HG03108 (cell line): Measurements from ENCODE around the gene RASGRP1.

Experiments used
- ATAC-seq: cut with Tn5 transposase; IDR thresholded peaks from one replicate; pipeline ENCODE4 v1.9.1; 2021; ENCODE audit warnings: moderate library complexity; ENCODE audit not compliant: unreplicated experiment

Gene RASGRP1

GRCh38 chr15:38508647-38509046 lies 56.0 kb downstream of the RASGRP1 start:
- no peak for ATAC-seq

GRCh38 chr15:38507570-38507969 lies 57.0 kb downstream of the RASGRP1 start:
- no peak for ATAC-seq

DNA sequence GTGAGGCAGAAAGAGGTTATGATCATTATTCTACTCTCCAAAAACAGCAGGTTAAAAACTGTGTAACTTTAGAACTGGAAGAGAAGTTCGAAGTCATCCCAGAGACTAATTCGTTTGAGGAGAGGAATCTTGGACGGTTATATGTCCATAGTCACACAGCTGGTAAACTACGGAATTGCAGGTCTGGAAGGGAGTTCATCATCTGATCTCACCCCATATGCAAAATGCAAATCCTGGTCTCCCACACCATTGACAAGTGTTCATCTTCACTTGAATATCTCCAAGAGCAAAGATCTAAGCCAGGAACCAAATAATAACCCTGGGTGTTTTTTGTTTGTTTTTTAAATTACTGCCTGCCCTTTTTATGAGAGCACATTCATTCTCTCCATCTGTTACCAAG lies 57.6 kb downstream of the RASGRP1 start:
- no peak for ATAC-seq

DNA sequence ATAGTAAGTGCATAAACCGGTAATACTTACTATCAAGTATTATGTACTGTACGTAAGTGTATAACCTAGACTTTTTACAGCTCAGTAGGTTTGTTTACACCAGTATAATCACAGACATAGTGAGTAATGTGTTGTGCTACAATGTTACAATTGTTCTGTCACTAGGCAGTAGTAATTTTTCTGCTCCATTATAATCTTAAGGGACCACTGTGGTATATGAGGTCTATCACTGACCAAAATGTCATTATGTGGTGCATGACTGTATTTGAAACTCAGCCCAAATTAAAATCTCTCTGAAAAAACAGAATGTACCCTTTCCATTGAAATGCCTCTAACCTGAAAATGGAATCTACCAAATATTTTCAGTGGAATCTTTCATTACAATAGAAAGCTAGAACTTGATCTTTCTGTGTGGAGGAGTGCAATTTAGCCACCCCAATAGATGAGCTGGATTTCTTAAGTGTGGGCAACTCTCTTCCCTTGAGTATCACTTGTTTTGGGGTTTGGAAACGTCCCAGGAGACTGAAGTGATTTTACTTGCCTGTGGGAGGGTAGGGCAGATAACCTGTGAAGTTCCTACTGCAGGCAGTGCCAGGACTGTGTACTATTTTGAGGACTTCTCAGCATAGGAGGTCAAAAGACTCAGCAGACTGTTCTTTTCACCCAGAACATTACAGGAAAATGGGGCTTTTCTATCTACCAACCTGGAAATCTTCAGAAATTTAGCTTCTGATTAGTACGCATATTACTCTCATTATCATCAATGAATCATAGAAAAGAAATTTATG lies 59.7 kb downstream of the RASGRP1 start:
- ATAC-seq = no peak

- ATAC-seq = no peak
Observed at GRCh38 chr15:38503496-38503895, 61.1 kb downstream of the RASGRP1 start.

DNA sequence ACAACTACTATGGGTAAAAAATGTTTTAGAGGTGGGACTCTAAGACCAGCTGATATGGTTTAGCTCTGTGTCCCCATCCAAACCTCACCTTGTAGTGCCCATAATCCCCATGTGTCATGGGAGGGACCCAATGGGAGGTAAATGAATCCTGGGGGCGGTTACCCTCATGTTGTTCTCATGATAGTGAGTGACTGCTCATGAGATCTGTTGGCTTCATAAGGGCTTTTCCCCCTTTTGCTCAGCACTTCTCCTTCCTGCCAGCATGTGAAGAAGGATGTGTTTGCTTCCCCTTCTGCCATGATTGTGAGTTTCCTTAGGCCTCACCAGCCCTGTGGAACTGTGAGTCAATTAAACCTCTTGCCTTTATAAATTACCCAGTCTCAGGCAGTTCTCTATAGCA lies 65.0 kb downstream of the RASGRP1 start:
- no peak for ATAC-seq

DNA sequence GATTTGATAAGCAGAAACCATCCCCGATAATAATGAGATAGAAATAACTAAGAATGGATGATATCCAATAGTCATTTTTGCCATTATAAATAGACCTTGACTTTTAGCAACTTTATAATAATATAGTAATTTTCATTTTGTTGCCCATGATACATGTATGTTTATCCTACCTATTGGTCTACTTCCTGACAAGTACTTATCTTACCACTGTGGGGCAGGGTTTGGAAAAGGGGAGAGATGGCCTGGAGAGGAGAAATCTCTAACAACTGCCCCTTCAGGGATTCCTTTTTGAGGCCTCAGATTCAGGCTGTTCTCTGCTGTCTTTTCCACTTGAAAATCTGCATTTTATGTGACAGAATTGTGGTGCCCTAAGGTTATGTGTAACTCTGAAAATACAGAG lies 68.5 kb downstream of the RASGRP1 start:
- ATAC-seq = no peak

DNA sequence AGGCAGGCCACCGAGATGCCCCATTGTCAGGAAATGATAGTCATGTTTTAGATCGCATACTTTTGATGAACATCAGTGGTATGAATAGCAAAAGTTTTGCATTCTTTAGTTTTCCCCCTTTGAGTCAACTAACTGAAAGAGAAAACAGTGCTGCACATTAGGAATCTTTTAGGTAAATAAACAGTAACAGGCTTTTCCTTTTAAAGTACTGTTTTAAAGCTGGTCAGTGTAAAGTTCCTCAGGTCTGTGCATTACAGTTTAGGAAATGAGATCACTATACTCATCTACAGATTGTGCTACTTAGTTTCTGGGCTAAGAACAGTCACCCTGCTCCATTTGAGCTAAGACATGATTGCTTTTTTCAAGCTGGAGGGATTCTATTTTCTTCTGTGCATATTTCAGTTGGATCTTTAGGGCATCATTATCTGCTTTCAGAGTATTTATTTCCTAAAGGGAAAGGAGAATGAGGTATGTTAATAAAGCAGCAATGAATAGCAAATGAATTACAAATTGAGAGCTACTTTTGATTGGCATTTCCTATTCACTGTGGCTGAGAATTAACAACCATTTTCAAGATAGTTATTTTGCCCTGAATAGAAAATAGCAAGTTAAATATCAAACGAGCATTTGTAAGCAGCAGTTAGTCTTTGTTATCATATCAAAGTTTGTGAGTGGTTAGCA lies 74.2 kb downstream of the RASGRP1 start:
- ATAC-seq = no peak

DNA sequence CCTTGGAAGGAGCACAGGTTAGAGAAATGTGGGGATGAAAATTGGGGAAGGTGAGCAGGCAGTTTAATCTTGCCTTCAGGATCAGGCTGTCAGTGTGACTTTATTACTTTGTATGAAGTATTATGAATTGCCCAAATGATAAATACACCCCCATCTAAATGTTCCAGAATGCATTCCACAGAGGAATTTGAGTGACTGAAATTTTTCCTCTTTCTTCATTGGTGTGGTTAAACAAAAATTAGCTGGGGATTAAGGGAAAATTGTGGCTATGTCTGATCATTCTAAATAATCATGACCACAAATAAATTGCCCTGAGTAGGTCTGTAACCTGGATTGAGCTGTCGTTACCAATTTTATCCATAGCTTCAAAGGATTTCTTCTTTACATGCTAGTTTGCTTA lies 77.2 kb downstream of the RASGRP1 start:
- ATAC-seq = no peak

- ATAC-seq = no peak
Observed at GRCh38 chr15:38486936-38487335, 77.7 kb downstream of the RASGRP1 start.

DNA sequence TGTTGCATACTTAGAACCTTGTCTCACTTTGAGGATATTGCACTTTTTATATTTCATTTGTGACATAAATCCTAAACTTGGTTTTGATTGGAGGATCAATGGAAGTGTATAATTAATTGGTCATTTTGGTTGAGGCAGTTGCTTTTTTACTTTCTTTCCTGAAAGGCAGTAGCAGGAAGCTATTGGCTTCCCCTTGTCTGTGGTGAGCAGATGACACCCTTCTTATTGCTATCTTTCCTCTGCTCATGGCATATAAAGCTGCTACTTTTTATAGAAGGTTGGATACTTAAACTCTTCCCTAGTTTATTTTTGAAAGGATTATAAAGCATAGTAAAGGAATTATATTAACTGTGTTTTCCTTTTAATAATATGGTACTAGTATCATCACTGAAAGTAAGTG lies 82.0 kb downstream of the RASGRP1 start:
- ATAC-seq = no peak

GRCh38 chr15:38481761-38482160 lies 82.9 kb downstream of the RASGRP1 start:
- no peak for ATAC-seq

- ATAC-seq = no peak
Observed at GRCh38 chr15:38481113-38481512, 83.5 kb downstream of the RASGRP1 start.

GRCh38 chr15:38479756-38480155 lies 84.9 kb downstream of the RASGRP1 start:
- no peak for ATAC-seq

GRCh38 chr15:38479266-38479665 lies 85.3 kb downstream of the RASGRP1 start:
- no peak for ATAC-seq

- no peak for ATAC-seq
Observed at GRCh38 chr15:38477637-38478036, 87.0 kb downstream of the RASGRP1 start.

DNA sequence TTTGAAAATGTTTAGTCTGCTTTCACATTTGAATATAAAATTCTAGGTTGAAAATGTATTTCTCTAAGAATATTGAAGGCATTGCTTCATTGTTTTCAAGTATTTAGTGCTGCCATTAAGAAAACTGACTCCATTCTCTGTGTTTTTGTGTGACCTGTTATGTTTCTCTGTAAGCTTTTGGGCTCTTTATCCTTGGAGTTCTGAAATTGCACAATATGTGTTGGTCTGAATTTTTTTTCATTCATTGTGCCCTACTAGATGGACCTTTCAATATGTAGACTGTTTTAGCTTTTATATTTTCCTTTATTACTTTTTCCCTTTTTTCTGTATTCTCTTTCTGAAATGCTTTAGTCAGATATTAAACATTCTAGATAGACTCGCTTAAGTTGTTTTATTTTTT lies 88.5 kb downstream of the RASGRP1 start:
- no peak for ATAC-seq

DNA sequence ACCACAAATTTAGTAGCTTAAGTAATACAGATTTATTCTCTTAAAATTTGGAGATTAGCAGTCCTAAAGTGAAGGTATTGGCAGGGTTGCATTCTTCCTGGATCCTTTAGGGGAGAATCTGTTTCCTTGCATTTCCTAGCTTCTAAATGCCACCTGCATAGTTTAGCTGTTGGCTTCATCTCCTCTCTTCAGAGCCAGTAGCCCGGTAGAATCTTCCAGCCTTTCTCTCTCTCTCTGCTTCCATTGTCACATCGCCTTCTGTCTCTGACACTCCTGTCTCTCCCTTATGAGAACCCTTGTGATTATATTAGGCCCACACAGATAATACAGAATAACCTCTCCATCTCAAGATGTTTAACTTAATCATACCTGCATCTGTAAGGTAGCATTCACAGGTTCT lies 89.3 kb downstream of the RASGRP1 start:
- ATAC-seq = no peak

- peak; percentile 93 for ATAC-seq
Observed at GRCh38 chr15:38474155-38474757, 90.4 kb downstream of the RASGRP1 start.

GRCh38 chr15:38471974-38472373 lies 92.6 kb downstream of the RASGRP1 start:
- no peak for ATAC-seq

DNA sequence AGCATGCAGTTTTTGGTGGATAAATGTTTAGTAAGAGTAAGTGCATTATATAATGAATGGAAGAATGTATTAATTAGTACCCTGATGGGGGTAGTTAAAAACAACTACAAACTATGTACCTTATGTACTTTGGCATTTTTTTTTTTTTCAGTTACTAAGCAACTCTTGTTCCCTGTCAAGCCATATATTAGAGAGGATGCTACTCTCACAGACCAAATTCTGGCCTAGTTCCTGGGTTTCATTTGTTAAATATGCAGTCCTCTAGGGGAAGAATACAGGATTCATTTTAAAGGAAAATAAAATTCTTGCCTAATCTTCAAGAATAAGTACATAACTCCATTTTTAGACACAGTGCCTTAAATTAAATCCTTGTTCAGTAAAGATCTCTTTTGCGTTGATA lies 93.8 kb downstream of the RASGRP1 start:
- no peak for ATAC-seq

- no peak for ATAC-seq
Observed at GRCh38 chr15:38464675-38465074, 99.9 kb downstream of the RASGRP1 start.
